Ramos (cell line): ENCODE data around the gene FAM25G.
"Not testable (repeated sequence)": the region's sequence is repeated elsewhere in the genome, so short reads cannot be mapped to it uniquely, and the experiment has no call there.

ENCODE experiments used
- in situ Hi-C: fragments of 300-500 bp; cut with MboI; formaldehyde crosslinking; loops from one replicate; pipeline ENCODE4 v1.14.3; 2022; ENCODE audit warnings: low sequenced_read_pairs; ENCODE audit not compliant: unreplicated experiment

Gene FAM25G

GRCh38 chr10:47491600-47491999 is at the start of gene FAM25G:
TSS of gene FAM25G (minus strand) at chr10:47491700. CDS start at chr10:47491674, 26 bp downstream.
- in situ Hi-C loops = not testable (repeated sequence)

- in situ Hi-C loops = not testable (repeated sequence)
Measured at GRCh38 chr10:47536430-47536829, 44.9 kb upstream of the FAM25G start.

- in situ Hi-C loops = not testable (repeated sequence)
Measured at GRCh38 chr10:47523475-47523874, 32.0 kb upstream of the FAM25G start, which contains the start of gene AGAP9. TSS of gene AGAP9 (minus strand) at chr10:47523638. CDS start at chr10:47523526, 112 bp downstream.

GRCh38 chr10:47502313-47502712 is 10.8 kb upstream of the FAM25G start:
- in situ Hi-C loops = not testable (repeated sequence)

- in situ Hi-C loops = not testable (repeated sequence)
Measured at GRCh38 chr10:47494226-47494625, 2.7 kb upstream of the FAM25G start.

GRCh38 chr10:47489630-47490029 is 1.9 kb downstream of the FAM25G start:
- in situ Hi-C loops = not testable (repeated sequence)

GRCh38 chr10:47485943-47486342 is 5.6 kb downstream of the FAM25G start:
- in situ Hi-C loops = not testable (repeated sequence)

GRCh38 chr10:47484786-47485185 is 6.7 kb downstream of the FAM25G start:
- in situ Hi-C loops = not testable (repeated sequence)

GRCh38 chr10:47483923-47484322 is 7.6 kb downstream of the FAM25G start, which contains the start of gene ANXA8:
TSS of gene ANXA8 (minus strand) at chr10:47484115. CDS start at chr10:47483933, 182 bp downstream.
- in situ Hi-C loops = not testable (repeated sequence)

- in situ Hi-C loops = not testable (repeated sequence)
Measured at GRCh38 chr10:47482367-47482766, 9.1 kb downstream of the FAM25G start.

GRCh38 chr10:47481768-47482181 is 9.7 kb downstream of the FAM25G start:
- in situ Hi-C loops = not testable (repeated sequence)

- in situ Hi-C loops = not testable (repeated sequence)
Measured at GRCh38 chr10:47481182-47481766, 10.2 kb downstream of the FAM25G start.

GRCh38 chr10:47480133-47480532 is 11.4 kb downstream of the FAM25G start:
- in situ Hi-C loops = not testable (repeated sequence)

- in situ Hi-C loops = not testable (repeated sequence)
Measured at GRCh38 chr10:47478114-47478513, 13.4 kb downstream of the FAM25G start.

GRCh38 chr10:47477078-47477477 is 14.4 kb downstream of the FAM25G start:
- in situ Hi-C loops = not testable (repeated sequence)

- in situ Hi-C loops = not testable (repeated sequence)
Measured at GRCh38 chr10:47475101-47475500, 16.4 kb downstream of the FAM25G start.

- in situ Hi-C loops = not testable (repeated sequence)
Measured at GRCh38 chr10:47473516-47473915, 18.0 kb downstream of the FAM25G start.

- in situ Hi-C loops = not testable (repeated sequence)
Measured at GRCh38 chr10:47472647-47473046, 18.9 kb downstream of the FAM25G start.

- in situ Hi-C loops = not testable (repeated sequence)
Measured at GRCh38 chr10:47472072-47472471, 19.4 kb downstream of the FAM25G start.

- in situ Hi-C loops = not testable (repeated sequence)
Measured at GRCh38 chr10:47468731-47469528, 22.6 kb downstream of the FAM25G start.

- in situ Hi-C loops = not testable (repeated sequence)
Measured at GRCh38 chr10:47467957-47468356, 23.5 kb downstream of the FAM25G start.
